ENCODE measurements around the gene MARCHF2. TPM values are rescaled to one million over a fixed set of nuclear protein-coding genes. Genes with fewer than 3 reads are reported as not detected.

MARCHF2 gene
- total RNA-seq, 1 experiment from 2014 or later: 27.5 TPM

- H2BK120ac ChIP-seq (ENCODE audit: low read depth, low read length, poor library complexity, severe bottlenecking): no peak overlapping the region
- no peaks in the 10 kb centered on the region for H3K79me2 ChIP-seq (ENCODE audit: insufficient read depth, low read length)
- H3K27ac ChIP-seq (ENCODE audit: insufficient read length, low read depth, low read length): no peak overlapping the region
- Mint-ChIP-seq H3K4me1 (peaks cover 0 to 1% of the 10 kb centered on the region in 2 experiments; a peak in 1 of 4 replicates), H3K36me3 (ENCODE audit: insufficient read depth in 1 of 3, low read depth in 3 of 3) (peaks cover 4 to 7% (median 7%) of the 10 kb centered on the region in 3 experiments; a peak in 6 of 7 replicates), H3K4me3 (no peak overlapping the region), H3K9me3 (no peaks in the 10 kb centered on the region; a peak in 1 of 5 replicates), H3K27ac (no peak overlapping the region; a peak in 1 of 7 replicates), H3K27me3 (ENCODE audit: low read depth) (no peaks in the 10 kb centered on the region)
- H4K5ac ChIP-seq (ENCODE audit: insufficient read length, low read depth, low read length): no peak overlapping the region
- H3K4ac ChIP-seq (ENCODE audit: low read depth, low read length): no peak overlapping the region
- DNase-seq: no peak
- H3K79me1 ChIP-seq (ENCODE audit: insufficient read depth, low read depth, low read length, poor library complexity, severe bottlenecking): no peaks in the 10 kb centered on the region
- H3K27me3 ChIP-seq (ENCODE audit: insufficient read depth, low read length): no peaks in the 10 kb centered on the region
- H3K14ac ChIP-seq (ENCODE audit: insufficient read depth, low read length): no peak overlapping the region
- H4K91ac ChIP-seq (ENCODE audit: insufficient read length, low read depth, low read length): no peak overlapping the region
- H2BK15ac ChIP-seq (ENCODE audit: low read depth, low read length): no peak overlapping the region
- no CpG with 5 or more reads among the region's 6 CpGs for WGBS (ENCODE audit: extremely low coverage, insufficient read length, low lambda C conversion rate)
- no peak for TF ChIP-seq CTCF (conservative IDR thresholded peaks at IDR 0.05)
- H2BK12ac ChIP-seq (ENCODE audit: insufficient read length, low read depth, low read length): no peak overlapping the region
- H3K9me3 ChIP-seq (ENCODE audit: control insufficient read depth, low read depth, low read length): no peaks in the 10 kb centered on the region
- H3T11ph ChIP-seq (ENCODE audit: low read length): no peak overlapping the region
- H4K20me1 ChIP-seq (ENCODE audit: control insufficient read depth, insufficient read depth, insufficient read length): no peaks in the 10 kb centered on the region
- no peaks in the 10 kb centered on the region for H3K23me2 ChIP-seq (ENCODE audit: insufficient read length, low read depth, low read length, poor library complexity, severe bottlenecking)
- H3K9ac ChIP-seq (ENCODE audit: extremely low read depth, insufficient read length, low read length): no peak overlapping the region
- no peaks in the 10 kb centered on the region for H3K4me1 ChIP-seq (ENCODE audit: insufficient read depth, low read length)
- no peak overlapping the region for H2BK5ac ChIP-seq (ENCODE audit: insufficient read length, low read length)
- no peak overlapping the region for H3K23ac ChIP-seq (ENCODE audit: insufficient read length, low read depth, low read length)
- no peak overlapping the region for H2AFZ ChIP-seq (ENCODE audit: low read length)
- H3K18ac ChIP-seq (ENCODE audit: insufficient read length, low read depth, low read length): no peak overlapping the region
- H4K8ac ChIP-seq (replicated peaks; ENCODE audit: insufficient read length, low read depth, low read length): no peak overlapping the region
- H2BK20ac ChIP-seq (ENCODE audit: low read depth, low read length, poor library complexity, severe bottlenecking): no peak overlapping the region
- no peak overlapping the region for H3K4me2 ChIP-seq (ENCODE audit: insufficient read depth, insufficient read length, low read length)
- H3K56ac ChIP-seq (ENCODE audit: insufficient read length, low read depth, low read length): no peak overlapping the region
- H2AK5ac ChIP-seq (ENCODE audit: insufficient read length, low read length): no peak overlapping the region
Measured at GRCh38 chr19:8429044-8429443, 15.9 kb downstream of the MARCHF2 start.

Data from H9 (cell line).